Measurements from ENCODE around the gene CDCA4.
"Not testable (repeated sequence)": the region's sequence is repeated elsewhere in the genome, so short reads cannot be mapped to it uniquely, and the experiment has no call there.

The CDCA4 gene

DNA sequence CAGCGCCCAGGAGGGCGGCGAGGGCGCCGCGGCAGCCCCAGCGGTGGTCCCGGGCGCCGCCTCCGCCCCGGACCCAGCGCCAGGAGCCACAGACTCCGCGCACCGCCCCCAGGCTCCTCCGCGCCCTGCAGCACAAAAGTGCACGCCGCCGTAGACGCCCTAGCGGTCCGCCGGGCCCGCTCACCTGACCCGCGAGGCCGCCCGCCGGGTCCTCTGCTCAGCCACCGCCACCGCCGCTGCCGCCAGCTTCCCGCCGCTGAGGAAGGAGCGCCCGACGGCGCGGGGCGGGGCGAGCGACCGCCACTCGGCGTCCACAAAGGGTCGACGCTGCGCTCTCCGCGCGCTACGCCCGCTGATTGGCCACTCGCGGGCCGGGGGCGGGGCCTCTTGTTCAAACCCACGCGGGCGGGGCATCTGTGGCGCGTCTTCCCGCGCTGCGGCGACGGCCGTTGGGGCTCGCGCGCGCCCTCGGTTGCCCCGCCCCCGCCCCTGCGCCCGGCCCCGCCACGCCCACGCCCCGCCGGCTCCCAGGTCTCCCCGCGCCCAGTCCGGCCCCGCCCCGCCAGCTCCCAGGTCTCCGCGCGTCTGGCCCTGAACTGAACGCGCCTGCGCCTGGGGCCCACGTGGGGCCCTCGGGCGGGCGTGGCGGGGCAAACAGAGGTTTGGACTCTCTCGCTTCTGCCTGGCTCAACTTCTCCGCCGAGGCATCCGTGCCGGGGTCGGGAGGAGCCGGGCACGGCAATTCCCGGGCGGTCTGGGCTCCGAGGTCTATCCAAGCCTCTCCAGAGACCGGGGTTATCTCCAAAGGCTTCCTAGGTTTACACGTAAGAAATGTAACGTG lies at the start of gene CDCA4:
Gene CDCA4, minus strand, starts transcription at position 269 of the 841 bp plus-strand sequence. CDS start 9,154 bp downstream, outside the sequence.
- peak; percentile 97 for DNase-seq

DNA sequence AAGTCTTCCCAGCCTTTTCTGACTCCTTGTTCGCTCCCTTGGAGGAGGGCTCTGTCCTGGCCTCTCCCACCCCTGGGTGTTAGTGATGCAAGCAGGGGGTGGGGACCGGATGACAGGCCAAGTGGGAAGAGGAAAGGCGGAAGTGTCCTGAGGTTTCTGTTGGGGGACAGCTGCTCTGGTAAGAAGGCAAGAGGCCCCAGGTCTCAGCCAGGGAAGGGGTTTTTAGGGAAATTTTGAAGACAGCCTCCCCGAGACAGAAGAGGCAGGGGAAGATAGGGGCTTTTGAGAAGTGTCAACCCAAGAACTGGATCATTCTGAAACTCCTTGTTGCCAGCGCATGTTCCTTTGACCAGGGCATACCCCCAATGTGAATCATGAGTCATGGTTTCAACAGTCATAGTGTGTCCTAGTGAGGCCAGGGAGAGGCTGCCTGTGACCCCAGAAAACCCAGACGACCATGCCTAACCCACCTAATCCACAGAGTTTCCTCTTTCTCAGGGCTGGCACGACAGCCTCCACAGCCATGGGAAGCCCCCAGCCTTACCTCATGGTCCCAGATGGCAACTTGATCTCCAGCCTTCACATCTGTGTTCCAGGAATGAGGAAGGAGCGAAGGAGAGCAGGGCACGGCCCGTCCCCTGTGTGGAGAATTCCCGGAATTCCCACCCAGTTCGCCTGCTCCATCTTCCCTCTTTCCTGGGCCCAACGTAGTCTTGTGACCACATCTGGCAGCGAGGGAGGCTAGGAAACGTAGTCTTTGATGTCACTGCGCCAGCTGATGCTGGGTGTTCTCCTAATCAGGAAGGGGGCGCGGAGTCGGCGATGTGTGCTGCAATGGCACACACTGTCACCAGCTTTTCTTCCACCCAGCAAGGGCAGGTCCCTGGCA lies 49.2 kb upstream of the CDCA4 start:
- DNase-seq = peak; percentile 47

DNA sequence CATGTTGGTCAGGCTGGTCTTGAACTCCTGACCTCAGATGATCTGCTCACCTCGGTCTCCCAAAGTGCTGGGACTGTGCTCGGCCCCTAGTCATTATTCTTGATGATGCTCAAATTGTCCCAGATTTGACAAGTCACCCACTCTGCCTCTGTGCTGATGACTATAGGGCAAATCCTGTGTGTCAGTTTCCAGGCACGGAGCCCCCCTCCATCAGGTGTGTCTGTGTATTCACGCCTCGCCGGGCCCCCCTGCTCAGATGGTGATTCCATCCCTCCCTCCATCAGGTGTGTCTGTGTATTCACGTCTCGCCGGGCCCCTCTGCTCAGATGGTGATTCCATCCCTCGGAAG lies 48.6 kb upstream of the CDCA4 start:
- no peak for DNase-seq

- DNase-seq = no peak
These were observed 47.9 kb upstream of the CDCA4 start for GRCh38 chr14:105068818-105069217.

DNA sequence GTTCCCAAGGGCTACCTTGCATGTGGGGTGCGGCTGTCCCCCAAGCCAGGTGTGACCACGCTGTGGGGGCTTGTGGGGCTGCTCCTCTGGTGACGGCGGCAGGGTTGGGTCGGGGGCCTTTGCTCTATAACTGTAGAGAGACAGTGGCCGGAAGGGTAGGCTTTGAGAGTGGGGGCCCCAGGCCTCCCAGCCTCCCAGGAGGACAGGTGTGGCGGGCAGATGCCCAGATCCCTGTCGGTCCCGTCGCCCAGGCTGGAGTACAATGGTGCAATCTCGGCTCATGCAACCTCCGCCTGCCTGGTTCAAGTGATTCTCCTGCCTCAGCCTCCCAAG lies 47.1 kb upstream of the CDCA4 start:
- DNase-seq = no peak

GRCh38 chr14:105067140-105067968 lies 46.5 kb upstream of the CDCA4 start:
- peak; percentile 57 for DNase-seq

DNA sequence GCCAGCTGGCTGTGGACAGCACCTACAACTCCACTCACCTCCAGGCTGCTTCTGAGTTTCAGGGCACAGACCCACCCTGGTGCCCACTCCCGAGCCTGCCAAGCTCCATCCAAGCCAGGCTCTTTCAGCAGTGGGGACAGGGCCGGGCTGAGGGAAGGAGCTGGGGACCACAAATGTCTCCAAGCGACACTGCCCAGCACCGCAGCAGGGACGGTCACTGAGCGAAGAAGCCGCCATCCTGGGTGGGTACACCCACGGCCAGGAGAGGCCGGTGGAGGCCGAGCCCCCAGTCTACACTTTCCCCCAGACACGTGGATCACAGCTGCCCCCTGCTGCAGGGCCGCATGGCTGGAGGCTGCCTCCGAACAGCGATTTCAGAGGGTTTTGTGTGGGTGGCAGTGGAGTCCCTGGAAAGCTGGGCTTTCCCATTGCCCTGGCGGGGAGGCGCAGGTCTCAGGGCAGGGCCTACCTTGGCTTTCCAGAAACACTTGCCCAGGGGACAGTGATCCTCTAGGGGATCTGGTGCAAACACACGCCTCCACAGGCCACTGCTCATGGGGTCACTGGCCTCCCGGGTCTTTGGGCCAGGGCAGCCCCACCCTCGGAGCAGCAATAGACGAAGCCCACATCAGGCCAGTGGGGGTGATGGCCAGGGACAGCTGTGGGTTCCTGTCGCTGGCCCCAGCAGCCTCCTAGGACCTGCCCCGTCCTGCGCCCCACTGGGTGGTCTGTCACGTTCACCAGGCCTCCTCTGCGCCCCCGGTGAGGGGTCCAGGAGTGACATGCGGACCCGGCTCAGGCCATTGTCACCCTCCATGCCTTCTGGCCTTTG lies 45.6 kb upstream of the CDCA4 start:
- no peak for DNase-seq

GRCh38 chr14:105065280-105066228 lies 44.7 kb upstream of the CDCA4 start, which contains the start of gene GPR132:
Gene GPR132, minus strand, starts transcription at chr14:105065430. Its CDS starts 10,010 bp downstream, at chr14:105055420.
- DNase-seq = peak; percentile 64

- peak; percentile 63 for DNase-seq
These were observed 43.8 kb upstream of the CDCA4 start for GRCh38 chr14:105064721-105065143.

DNA sequence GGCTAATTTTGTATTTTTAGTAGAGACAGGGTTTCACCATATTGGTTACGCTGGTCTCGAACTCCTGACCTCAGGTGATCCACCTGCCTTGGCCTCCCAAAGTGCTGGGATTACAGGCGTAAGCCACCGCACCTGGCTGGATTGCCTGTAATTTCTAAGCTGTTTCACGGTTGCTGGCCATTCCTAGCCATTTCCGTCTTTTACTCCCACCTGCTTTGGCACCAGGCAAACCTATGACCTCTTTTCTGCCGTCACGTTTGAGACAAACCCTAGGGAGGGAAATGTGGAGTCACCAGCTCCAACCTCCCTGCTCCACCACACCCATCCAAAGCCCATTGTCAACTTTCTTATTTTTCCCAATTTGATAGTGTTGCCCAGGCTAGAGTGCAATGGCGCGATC lies 43.1 kb upstream of the CDCA4 start:
- DNase-seq = no peak

GRCh38 chr14:105063506-105063905 lies 42.6 kb upstream of the CDCA4 start:
- not testable (repeated sequence) for DNase-seq

DNA sequence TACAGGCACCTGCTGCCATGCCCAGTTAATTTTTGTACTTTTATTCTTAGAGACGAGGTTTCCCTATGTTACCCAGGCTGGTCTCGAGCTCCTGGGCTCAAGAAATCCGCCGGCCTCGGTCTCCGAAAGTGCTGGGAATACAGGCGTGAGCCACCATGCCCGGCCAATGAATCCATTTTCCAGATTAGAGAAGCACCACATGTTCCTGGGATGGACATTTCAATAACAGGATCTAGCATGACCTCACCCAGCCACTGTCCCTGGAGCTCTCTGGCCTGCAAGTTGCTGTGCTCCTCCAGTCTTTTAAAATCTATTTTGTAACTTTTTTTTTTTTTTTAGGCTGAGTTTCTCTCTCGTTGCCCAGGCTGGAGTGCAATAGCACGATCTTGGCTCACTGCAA lies 42.2 kb upstream of the CDCA4 start:
- DNase-seq = no peak

- DNase-seq = no peak
These were observed 41.2 kb upstream of the CDCA4 start for GRCh38 chr14:105062048-105062433.

- DNase-seq = no peak
These were observed 40.7 kb upstream of the CDCA4 start for GRCh38 chr14:105061428-105062047.

GRCh38 chr14:105060751-105061427 lies 40.0 kb upstream of the CDCA4 start:
- no peak for DNase-seq

- no peak for DNase-seq
These were observed 39.2 kb upstream of the CDCA4 start for GRCh38 chr14:105059925-105060565.

- no peak for DNase-seq
These were observed 38.4 kb upstream of the CDCA4 start for GRCh38 chr14:105059035-105059924.

DNA sequence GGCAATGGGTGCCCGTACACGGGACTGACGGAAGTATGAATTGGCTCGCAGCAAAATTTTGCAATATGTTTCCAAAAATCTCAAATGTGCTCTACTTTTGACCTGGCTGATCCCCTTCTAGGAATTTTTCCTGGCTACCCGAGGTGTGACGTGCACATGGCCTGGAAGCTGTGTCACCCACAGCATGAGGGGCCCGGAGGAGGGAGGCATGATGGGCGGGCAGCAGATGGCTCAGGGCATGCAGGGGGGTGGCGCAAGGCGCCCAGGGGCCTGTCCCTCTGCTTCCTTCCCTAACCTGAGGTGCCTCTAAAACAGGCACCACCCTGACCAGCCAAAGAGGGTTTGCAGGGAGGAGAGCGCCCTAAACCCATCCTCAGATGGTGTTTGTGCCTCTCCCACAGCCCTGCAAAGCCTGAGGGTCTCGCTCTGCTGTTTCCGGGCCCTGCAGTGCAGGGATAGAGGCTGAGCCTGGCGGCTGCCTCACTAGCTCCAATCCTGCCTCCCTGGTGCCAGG lies 37.7 kb upstream of the CDCA4 start:
- DNase-seq = no peak
